HG03066 (cell line): ENCODE results near the gene RALA.
"Not testable (repeated sequence)": the region's sequence is repeated elsewhere in the genome, so short reads cannot be mapped to it uniquely, and the experiment has no call there.

Experiments
- ATAC-seq: cut with Tn5 transposase; IDR thresholded peaks from one replicate; pipeline ENCODE4 v1.9.1; 2021; ENCODE audit warnings: low read depth; ENCODE audit not compliant: unreplicated experiment

The RALA gene

GRCh38 chr7:39644170-39644569 is 20.8 kb downstream of the RALA start:
- ATAC-seq = no peak

GRCh38 chr7:39645482-39646407 is 22.4 kb downstream of the RALA start:
- no peak for ATAC-seq

- ATAC-seq = no peak
Measured at GRCh38 chr7:39647816-39648215, 24.4 kb downstream of the RALA start.

GRCh38 chr7:39650676-39651075 is 27.3 kb downstream of the RALA start:
- ATAC-seq = no peak

- no peak for ATAC-seq
Measured at GRCh38 chr7:39651265-39651664, 27.9 kb downstream of the RALA start.

- ATAC-seq = no peak
Measured at GRCh38 chr7:39656415-39656814, 33.0 kb downstream of the RALA start.

GRCh38 chr7:39659356-39660013 is 36.1 kb downstream of the RALA start:
- ATAC-seq = no peak

- ATAC-seq = no peak
Measured at GRCh38 chr7:39661960-39662359, 38.6 kb downstream of the RALA start.

- ATAC-seq = no peak
Measured at GRCh38 chr7:39663263-39663662, 39.9 kb downstream of the RALA start.

GRCh38 chr7:39664057-39664456 is 40.7 kb downstream of the RALA start:
- no peak for ATAC-seq

- no peak for ATAC-seq
Measured at GRCh38 chr7:39664585-39664984, 41.2 kb downstream of the RALA start.

- ATAC-seq = no peak
Measured at GRCh38 chr7:39666562-39666961, 43.2 kb downstream of the RALA start.

GRCh38 chr7:39667341-39667923 is 44.1 kb downstream of the RALA start:
- no peak for ATAC-seq

- ATAC-seq = not testable (repeated sequence)
Measured at GRCh38 chr7:39668280-39668679, 44.9 kb downstream of the RALA start.

GRCh38 chr7:39670052-39670451 is 46.7 kb downstream of the RALA start:
- ATAC-seq = no peak

GRCh38 chr7:39670934-39671333 is 47.6 kb downstream of the RALA start:
- no peak for ATAC-seq

GRCh38 chr7:39672176-39672575 is 48.8 kb downstream of the RALA start:
- ATAC-seq = no peak

- no peak for ATAC-seq
Measured at GRCh38 chr7:39673868-39674267, 50.5 kb downstream of the RALA start.

GRCh38 chr7:39674406-39674805 is 51.0 kb downstream of the RALA start:
- no peak for ATAC-seq

- no peak for ATAC-seq
Measured at GRCh38 chr7:39676346-39676745, 53.0 kb downstream of the RALA start.

- ATAC-seq = no peak
Measured at GRCh38 chr7:39678930-39679709, 55.7 kb downstream of the RALA start.
